Cardiac muscle cell (in vitro differentiated cells and primary cell): ENCODE data around the gene ADGRL2. TPM values are rescaled to one million over a fixed set of nuclear protein-coding genes. Genes with fewer than 3 reads are reported as not detected.
A peak's percentile ranks its signal among the peaks of the same experiment; 100 is the strongest.

Experiments
- DNase-seq, 2 donors: peaks; one replicate each; pipeline versions ENCODE4 v3.0.0 to v3.0.0-alpha.2; 2010 to 2017; ENCODE audit warnings: low read depth in 1 of 2, low spot score in 1 of 2
- H3K27ac ChIP-seq: fragments of 200-600 bp; sonication (generic); 2 replicates; pipeline ENCODE4 v1.5.1; 2016
- H3K27me3 ChIP-seq: fragments of 200-600 bp; sonication (generic); 2 replicates; pipeline ENCODE4 v1.6.0; 2016; ENCODE audit warnings: control low read depth
- H3K36me3 ChIP-seq: fragments of 200-600 bp; sonication (generic); 2 replicates; pipeline ENCODE4 v1.5.1; 2016; ENCODE audit warnings: control low read depth
- H3K4me1 ChIP-seq: fragments of 200-600 bp; sonication (generic); 2 replicates; pipeline ENCODE4 v1.8.1; 2017; ENCODE audit warnings: low read depth, mild to moderate bottlenecking, mixed run types
- H3K4me3 ChIP-seq: fragments of 200-600 bp; sonication (generic); 2 replicates; pipeline ENCODE4 v1.5.1; 2016; ENCODE audit warnings: mild to moderate bottlenecking
- H3K9me3 ChIP-seq: fragments of 200-600 bp; sonication (generic); 2 replicates; pipeline ENCODE4 v1.5.1; 2017; ENCODE audit warnings: low read depth, mild to moderate bottlenecking, control low read depth
- polyA plus RNA-seq: library from polyadenylated mRNA; unstranded; fragments of >200 nt; fragmentation: Nextera tagmentation; extraction: Ambion mirVana; gene quantifications from 2 replicates; pipeline ENCODE4 v1.2.1, GENCODE V29; 2016
- total RNA-seq: library from RNA; depleted of rRNA; stranded (reverse); fragments of >200 nt; gene quantifications from 2 replicates; pipeline ENCODE4 v1.2.3, GENCODE V29; 2016
- TF ChIP-seq, protein P1 (sequence below): IDR thresholded peaks from 2 replicates; pipeline ENCODE4 v1.5.1; 2012; ENCODE audit warnings: low read depth, mild to moderate bottlenecking, low read length

Gene ADGRL2
- total and polyA plus RNA-seq, 2 experiments from 2014 or later, result 34.1 to 70.3 TPM

DNA sequence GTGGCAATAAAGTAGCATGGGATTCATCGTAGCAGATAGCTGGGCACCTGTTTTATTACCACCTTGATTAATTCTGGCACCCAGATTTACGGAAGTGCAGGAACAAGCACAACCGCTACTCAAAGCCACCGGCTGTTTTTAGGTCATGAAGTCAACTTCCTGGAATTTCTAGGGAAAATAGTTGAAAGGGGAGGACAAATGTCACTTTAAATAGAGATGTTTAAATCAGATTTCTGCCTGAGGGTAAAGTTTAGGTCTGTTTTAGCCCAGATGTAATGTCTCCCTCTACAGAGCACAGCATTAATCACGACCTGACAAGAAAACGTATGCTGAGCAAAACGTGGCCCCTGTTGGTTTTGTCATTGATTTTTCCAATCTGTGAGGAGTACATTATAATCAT is 8.0 kb downstream of the ADGRL2 start:
- Histone ChIP-seq H3K4me3 (no peak overlapping the region), H3K4me1 (peaks cover 90% of the 10 kb centered on the region), H3K9me3 (no peaks in the 10 kb centered on the region), H3K27ac (no peak overlapping the region), H3K36me3 (no peaks in the 10 kb centered on the region), H3K27me3 (no peaks in the 10 kb centered on the region)
- DNase-seq, result peak in 1 of 2 donors; percentile 37
- TF ChIP-seq, protein P1, sequence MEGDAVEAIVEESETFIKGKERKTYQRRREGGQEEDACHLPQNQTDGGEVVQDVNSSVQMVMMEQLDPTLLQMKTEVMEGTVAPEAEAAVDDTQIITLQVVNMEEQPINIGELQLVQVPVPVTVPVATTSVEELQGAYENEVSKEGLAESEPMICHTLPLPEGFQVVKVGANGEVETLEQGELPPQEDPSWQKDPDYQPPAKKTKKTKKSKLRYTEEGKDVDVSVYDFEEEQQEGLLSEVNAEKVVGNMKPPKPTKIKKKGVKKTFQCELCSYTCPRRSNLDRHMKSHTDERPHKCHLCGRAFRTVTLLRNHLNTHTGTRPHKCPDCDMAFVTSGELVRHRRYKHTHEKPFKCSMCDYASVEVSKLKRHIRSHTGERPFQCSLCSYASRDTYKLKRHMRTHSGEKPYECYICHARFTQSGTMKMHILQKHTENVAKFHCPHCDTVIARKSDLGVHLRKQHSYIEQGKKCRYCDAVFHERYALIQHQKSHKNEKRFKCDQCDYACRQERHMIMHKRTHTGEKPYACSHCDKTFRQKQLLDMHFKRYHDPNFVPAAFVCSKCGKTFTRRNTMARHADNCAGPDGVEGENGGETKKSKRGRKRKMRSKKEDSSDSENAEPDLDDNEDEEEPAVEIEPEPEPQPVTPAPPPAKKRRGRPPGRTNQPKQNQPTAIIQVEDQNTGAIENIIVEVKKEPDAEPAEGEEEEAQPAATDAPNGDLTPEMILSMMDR, result no peak

DNA sequence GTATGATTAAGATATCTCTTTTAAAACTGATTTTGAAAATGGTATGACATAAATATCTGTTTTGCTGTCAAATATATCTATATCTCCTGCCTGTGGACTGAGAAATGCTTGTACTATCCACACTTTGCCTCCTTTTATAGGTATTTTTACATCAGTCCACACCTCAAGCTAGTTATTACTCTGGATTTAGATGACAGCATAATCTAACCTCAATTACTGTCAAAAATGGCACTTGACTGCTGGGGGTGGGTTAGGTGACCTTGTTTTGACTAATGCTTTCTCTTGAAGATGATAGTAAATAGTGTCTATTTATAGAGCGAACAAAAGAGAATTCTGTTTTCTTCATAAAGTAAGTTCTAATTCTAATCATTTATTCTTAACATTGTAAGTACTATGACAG is 9.1 kb downstream of the ADGRL2 start:
- Histone ChIP-seq H3K9me3 (no peaks in the 10 kb centered on the region), H3K27ac (no peak overlapping the region), H3K4me3 (no peak overlapping the region), H3K27me3 (no peaks in the 10 kb centered on the region), H3K4me1 (peaks cover 91% of the 10 kb centered on the region), H3K36me3 (no peaks in the 10 kb centered on the region)
- no peak for DNase-seq
- TF ChIP-seq, protein P1, result no peak

DNA sequence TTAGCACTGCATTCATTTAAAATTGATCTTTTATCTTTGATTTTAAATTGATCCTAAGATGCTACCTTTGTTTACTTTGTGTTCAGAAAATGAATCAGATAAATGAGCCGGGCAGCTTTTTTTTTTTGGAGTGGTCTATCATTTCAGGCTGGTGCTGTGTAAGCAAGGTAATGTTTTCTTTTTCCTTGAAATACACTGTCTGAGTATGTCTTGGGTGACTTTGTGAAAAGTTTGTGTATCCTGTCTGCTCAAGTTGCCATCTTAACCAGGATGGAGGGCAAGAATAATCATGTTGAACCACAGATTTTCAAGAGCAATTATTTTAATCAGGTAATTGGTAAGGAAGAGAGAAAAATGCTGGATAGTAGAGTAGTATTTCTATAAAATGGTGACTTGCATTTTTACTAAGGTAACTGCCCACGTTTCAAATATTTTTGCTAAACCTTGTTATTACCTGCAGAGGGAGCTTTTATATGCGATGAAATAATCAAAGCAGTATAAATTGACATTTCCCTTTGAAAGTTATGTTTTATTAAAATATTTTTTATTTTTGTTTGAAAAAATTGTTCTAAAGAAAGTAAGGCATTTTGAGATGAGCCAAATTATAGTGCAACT is 11.1 kb downstream of the ADGRL2 start:
- Histone ChIP-seq H3K4me1 (peaks cover 81% of the 10 kb centered on the region), H3K27ac (no peak overlapping the region), H3K9me3 (no peaks in the 10 kb centered on the region), H3K36me3 (no peaks in the 10 kb centered on the region), H3K27me3 (no peaks in the 10 kb centered on the region), H3K4me3 (no peak overlapping the region)
- no peak for DNase-seq
- TF ChIP-seq, protein P1, result peak; percentile 31

DNA sequence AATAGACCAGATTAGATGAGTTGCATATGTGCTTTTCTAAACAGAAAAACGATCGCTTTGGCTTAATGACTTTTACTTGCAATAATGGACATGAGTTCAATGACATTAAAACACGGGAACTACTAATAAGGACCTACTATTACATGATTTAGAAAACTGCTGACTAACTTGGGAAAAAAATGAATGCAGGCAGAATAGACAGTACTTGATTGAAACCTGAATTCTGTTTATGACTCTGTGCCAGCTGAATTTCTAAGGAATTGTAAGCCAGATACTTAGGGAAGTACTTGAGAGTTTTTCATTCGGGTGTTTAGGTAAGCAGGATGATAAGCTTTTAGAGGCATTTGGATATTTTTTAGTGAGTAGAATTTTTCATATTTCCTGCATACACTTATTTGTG is 12.0 kb downstream of the ADGRL2 start:
- Histone ChIP-seq H3K9me3 (no peaks in the 10 kb centered on the region), H3K36me3 (no peaks in the 10 kb centered on the region), H3K4me1 (peaks cover 77% of the 10 kb centered on the region), H3K27ac (no peak overlapping the region), H3K27me3 (no peaks in the 10 kb centered on the region), H3K4me3 (no peak overlapping the region)
- peak; percentile 13 to 16 for DNase-seq
- TF ChIP-seq, protein P1, result no peak

DNA sequence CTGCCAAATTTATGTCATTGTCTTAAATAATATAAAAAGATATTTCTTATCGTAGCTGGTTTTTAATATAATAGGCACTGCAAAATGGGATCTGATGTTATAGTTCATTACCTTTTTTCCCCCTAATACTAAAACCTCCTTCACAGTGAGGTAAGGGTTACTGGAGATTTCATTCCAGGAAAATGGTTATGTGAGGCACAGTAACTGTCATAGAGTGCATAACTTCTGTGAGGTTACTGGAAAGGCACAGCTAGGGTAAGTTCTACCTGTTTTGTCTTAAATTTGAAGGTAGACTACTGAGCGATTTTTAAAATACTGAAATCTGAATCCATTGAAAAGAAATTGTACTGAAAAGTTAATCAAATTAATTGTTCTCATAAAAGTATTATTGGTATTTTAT is 13.0 kb downstream of the ADGRL2 start:
- Histone ChIP-seq H3K27me3 (no peaks in the 10 kb centered on the region), H3K4me3 (no peak overlapping the region), H3K4me1 (peaks cover 68% of the 10 kb centered on the region), H3K36me3 (no peaks in the 10 kb centered on the region), H3K27ac (no peak overlapping the region), H3K9me3 (no peaks in the 10 kb centered on the region)
- TF ChIP-seq, protein P1, result no peak
- peak in 1 of 2 donors; percentile 12 for DNase-seq
